ENCODE data around the gene FADD.

Gene FADD

DNA sequence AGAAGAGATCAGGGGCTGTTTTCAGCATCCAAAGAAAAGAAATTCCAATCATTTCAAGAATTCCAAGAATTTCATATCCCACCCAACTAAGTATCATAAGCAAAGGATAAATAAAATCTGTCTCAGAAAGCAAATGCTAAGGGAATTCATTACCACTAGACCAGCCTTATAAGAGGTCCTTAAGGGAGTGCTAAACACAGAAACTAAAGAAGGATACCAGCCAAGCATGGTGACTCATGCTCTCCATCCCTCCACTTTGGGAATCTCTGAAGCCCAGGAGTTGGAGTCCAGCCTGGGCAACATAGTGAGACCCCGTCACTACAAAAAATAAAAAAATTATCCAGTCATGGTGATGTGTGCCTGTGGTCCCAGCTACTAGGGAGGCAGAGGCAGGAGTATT, 17.8 kb downstream of the FADD start:
- TF ChIP-seq, protein P1, sequence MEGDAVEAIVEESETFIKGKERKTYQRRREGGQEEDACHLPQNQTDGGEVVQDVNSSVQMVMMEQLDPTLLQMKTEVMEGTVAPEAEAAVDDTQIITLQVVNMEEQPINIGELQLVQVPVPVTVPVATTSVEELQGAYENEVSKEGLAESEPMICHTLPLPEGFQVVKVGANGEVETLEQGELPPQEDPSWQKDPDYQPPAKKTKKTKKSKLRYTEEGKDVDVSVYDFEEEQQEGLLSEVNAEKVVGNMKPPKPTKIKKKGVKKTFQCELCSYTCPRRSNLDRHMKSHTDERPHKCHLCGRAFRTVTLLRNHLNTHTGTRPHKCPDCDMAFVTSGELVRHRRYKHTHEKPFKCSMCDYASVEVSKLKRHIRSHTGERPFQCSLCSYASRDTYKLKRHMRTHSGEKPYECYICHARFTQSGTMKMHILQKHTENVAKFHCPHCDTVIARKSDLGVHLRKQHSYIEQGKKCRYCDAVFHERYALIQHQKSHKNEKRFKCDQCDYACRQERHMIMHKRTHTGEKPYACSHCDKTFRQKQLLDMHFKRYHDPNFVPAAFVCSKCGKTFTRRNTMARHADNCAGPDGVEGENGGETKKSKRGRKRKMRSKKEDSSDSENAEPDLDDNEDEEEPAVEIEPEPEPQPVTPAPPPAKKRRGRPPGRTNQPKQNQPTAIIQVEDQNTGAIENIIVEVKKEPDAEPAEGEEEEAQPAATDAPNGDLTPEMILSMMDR (IDR thresholded peaks at IDR 0.05; ENCODE audit: low read depth, low read length, missing control alignments), result no peak
- no peak overlapping the region for H3K4me3 ChIP-seq (replicated peaks; ENCODE audit: low read depth, low read length)
- no peak for DNase-seq (ENCODE audit: extremely low read depth, low read depth)

DNA sequence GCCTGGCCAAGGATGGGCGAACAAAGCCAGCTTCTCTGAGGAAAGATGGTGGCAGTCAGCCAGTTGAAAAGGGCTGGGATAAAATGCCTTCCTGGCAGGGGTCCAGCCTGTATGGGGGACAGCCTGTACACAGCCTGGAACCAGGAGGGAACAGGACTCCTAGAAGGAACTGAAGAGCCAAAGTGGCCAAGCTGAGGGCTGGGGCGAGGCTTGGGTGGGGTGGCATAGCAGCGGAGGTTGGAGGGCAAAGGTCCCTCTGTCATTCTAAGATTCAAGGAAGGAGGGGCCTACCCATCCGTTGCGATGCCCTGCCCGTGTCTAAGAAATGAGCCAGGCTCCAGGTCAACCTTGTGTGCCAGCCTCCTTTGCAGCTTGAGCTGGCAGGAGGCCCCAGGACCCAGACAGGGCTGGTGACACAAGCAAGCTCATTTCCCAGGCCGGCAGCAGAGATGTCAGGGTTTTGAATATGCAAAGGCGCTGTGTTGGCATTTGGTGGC, 22.6 kb downstream of the FADD start:
- DNase-seq (ENCODE audit: extremely low read depth, low read depth), result no peak
- TF ChIP-seq, protein P1 (IDR thresholded peaks at IDR 0.05; ENCODE audit: low read depth, low read length, missing control alignments), result no peak
- H3K4me3 ChIP-seq (replicated peaks; ENCODE audit: low read depth, low read length), result no peak overlapping the region

DNA sequence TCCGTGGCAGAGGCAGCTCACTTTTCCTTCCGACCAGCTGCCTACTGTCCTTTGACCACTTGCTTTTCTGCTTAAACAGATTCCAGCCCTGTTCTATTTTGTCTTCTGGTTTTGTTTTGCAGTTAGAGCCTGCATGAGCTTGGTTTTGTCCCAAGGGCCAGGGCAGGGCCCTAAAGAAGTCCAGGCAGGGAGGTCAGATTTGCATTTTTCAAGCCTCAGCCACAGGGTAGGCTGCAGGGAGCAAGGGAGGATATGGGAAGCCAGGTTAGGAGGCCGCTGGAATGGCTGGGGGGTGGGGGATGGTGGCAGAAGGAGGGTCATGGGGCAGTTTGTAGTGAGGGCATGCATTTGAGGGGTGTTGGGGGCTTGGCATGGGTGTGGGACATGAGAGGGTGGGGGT, 23.1 kb downstream of the FADD start:
- TF ChIP-seq, protein P1 (IDR thresholded peaks at IDR 0.05; ENCODE audit: low read depth, low read length, missing control alignments), result no peak
- H3K4me3 ChIP-seq (replicated peaks; ENCODE audit: low read depth, low read length), result no peak overlapping the region
- DNase-seq (ENCODE audit: extremely low read depth, low read depth), result no peak

DNA sequence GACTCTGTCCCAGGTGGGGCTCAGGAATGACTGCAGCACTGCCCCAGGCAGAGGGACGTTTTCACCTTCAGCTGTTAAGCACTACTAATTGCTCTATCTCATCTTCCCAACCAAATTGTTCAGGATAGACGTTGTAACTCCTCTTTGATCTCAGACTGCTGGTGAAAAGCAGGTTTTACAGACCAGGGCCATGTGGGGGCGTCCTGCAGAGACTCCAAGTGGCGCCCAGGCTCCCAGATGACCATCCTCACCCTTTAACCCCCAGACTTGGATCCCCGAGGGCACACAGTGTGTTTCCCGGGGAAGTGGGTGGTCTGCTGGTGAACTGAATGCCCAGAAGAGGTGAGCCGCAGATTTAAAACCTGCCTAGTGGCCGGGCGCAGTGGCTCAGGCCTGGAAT, 23.9 kb downstream of the FADD start:
- DNase-seq (ENCODE audit: extremely low read depth, low read depth), result no peak
- TF ChIP-seq, protein P1 (IDR thresholded peaks at IDR 0.05; ENCODE audit: low read depth, low read length, missing control alignments), result peak; percentile 42
- H3K4me3 ChIP-seq (replicated peaks; ENCODE audit: low read depth, low read length), result no peak overlapping the region

DNA sequence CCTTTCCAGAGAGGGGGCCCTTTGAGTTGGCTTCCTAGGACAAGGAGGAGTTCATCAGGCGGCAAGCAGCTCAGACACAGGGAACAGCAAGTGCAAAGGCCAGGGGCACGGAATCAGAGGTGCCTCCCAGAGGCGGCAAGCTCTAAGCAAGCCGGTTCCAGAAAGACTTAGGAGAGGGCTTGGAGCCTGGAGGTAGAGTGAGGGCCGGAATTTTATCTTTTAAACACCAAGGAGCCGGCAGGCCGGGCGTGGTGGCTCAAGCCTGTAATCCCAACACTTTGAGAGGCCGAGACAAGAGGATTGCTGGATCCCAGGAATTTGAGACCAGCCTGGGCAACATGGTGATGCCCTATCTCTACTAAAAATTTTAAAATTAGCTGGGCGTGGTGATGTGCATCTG, 26.6 kb downstream of the FADD start:
- TF ChIP-seq, protein P1 (IDR thresholded peaks at IDR 0.05; ENCODE audit: low read depth, low read length, missing control alignments), result no peak
- no peak overlapping the region for H3K4me3 ChIP-seq (replicated peaks; ENCODE audit: low read depth, low read length)
- no peak for DNase-seq (ENCODE audit: extremely low read depth, low read depth)

DNA sequence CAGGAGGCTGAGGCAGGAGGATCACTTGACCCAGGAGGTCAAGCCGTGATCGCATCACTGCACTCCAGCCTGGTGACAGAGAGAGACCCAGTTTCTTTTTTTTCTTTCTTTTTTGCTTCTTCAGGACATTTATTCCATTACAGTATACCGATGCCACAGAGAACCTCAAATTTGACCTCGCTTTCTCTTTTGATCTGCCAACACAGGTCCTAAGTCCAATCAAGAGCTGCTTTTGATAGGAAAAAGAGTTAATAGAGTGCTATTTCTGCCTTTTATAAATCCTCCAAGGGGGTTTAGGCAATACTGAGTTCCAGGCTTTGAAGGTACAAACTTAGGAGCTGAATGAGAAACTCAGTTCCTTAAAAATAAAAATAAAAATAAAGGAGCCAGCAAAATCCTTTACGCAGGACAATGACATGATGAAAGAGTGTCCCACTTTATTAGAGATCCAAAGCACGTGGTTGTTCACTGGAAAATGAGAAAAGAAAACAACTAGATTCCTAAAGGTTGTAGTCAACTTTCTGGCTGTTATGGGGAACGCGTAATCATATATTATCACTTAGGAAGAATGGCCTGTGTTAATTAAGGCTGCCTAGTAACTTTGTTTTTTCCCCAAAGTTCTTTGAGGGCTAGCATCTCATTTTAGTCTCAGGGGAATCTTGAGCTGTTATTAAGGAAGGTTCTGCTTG, 27.2 kb downstream of the FADD start:
- H3K4me3 ChIP-seq (replicated peaks; ENCODE audit: low read depth, low read length), result no peak overlapping the region
- DNase-seq (ENCODE audit: extremely low read depth, low read depth), result no peak
- TF ChIP-seq, protein P1 (IDR thresholded peaks at IDR 0.05; ENCODE audit: low read depth, low read length, missing control alignments), result no peak

All from HFF-Myc (cell line).